NCI-H748 (cell line): ENCODE measurements around the gene TEKTIP1.
"Not testable (repeated sequence)": the region's sequence is repeated elsewhere in the genome, so short reads cannot be mapped to it uniquely, and the experiment has no call there.

ENCODE experiments used
- DNase-seq: peaks from one replicate; lab custom pipeline; 2025; ENCODE audit not compliant: unreplicated experiment; lab: John Stamatoyannopoulos, UW

TEKTIP1 gene

DNA sequence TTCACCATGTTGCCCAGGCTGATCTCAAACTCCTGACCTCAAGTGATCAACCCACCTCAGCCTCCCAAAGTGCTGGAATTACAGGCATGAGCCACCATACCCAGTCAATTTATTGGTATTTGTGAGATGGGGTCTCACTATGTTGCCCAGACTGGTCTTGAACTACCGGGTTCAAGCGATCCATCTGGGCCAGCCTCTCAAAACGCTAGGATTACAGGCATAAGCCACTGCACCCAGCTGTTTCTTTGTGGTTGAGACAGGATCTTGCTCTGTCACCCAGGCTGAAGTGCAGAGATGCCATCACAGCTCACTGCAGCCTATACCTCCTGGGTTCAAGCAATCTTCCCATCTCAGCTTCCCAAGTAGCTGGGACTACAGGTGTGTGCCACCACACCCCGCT, 42.8 kb downstream of the TEKTIP1 start:
- not testable (repeated sequence) for DNase-seq

DNA sequence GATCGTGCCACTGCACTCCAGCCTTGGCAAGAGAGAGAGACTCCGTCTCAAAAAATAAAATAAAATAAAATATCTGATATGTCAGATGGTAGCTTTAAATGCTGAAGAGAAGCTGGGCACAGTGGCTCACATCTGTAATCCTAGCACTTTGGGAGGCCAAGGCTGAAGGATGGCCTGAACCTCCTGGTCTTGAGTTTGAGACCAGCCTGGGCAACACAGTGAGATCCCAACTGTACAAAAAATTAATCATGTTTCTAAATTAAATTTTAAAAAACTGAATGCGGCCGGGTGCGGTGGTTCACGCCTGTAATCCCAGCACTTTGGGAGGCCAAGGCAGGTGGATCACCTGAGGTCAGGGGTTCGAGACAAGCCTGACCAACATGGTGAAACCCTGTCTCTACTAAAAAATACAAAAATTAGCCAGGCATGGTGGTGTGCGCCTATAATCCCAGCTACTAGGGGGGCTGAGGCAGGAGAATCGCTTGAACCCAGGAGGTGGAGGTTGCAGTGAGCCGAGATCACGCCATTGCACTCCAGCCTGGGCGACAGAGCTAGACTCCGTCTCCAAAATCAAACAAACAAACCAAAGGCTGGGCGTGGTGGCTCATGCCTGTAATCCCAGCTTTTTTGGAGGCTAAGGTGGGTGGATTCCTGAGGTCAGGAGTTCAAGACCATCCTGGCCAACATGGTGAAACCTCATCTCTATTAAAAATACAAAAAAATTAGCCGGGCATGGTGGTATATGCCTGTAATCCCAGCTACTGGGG, 45.2 kb downstream of the TEKTIP1 start:
- not testable (repeated sequence) for DNase-seq

DNA sequence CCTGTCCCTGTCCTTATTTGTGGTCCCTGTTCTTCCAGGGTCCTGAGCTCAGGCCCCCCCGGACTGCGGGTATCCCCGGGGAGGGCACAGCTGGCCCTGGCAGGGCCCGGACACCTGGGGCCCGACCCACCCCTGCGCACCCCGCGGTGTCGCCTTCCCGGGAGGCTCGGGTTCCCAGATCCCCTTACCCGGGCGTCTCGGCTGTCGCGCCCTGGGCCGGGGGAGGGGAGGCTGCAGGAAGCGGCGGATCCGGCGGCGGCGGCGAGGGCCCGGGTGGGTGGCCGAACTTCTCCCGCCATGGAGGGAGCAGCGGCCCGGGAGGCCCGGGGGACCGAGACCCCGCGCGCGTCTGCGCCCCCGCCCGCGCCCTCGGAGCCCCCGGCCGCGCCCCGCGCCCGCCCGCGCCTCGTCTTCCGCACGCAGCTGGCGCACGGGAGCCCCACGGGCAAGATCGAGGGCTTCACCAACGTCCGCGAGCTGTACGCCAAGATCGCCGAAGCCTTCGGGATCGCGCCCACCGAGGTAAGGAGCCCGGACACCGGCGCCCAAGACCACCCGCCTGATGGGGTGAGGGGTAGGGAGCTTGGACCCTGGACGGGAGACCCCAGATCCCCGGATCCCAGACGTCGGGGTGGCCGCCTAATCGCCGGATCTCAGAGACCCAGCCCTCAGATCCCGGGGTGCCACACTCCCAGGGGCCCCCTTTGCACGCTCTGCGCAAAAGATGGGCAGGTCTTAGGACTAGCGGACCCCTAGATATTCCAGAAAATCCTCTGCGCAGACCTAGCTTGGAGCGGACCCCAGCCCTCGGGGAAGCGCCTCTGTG, 46.5 kb downstream of the TEKTIP1 start, which contains the start of gene GIPC3:
TSS of gene GIPC3 (plus strand) at position 178 of the 826 bp plus-strand sequence. CDS start at position 298, 120 bp downstream.
- DNase-seq, result no peak

DNA sequence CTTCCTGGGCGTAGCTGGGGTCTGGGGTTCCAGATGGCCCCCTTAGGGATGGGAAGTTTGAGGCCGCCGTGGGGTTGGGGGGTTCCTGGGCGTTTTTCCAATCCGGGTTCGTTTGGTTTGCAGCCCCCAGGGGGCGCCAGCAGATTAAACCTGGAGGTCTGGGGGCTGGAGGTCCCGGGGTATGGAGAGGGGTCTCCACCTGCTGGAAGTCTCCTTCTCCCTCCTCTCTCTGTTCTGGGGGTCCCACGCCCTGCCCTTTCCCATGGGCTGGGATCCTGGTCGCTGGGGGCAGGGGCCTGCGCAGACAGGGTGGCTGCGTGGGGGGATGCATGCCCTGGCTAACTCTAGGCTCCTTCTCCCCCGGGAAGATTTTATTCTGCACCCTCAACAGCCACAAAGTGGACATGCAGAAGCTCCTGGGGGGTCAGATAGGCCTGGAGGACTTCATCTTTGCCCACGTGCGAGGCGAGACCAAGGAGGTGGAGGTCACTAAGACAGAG, 47.2 kb downstream of the TEKTIP1 start:
- DNase-seq, result peak; percentile 25

DNA sequence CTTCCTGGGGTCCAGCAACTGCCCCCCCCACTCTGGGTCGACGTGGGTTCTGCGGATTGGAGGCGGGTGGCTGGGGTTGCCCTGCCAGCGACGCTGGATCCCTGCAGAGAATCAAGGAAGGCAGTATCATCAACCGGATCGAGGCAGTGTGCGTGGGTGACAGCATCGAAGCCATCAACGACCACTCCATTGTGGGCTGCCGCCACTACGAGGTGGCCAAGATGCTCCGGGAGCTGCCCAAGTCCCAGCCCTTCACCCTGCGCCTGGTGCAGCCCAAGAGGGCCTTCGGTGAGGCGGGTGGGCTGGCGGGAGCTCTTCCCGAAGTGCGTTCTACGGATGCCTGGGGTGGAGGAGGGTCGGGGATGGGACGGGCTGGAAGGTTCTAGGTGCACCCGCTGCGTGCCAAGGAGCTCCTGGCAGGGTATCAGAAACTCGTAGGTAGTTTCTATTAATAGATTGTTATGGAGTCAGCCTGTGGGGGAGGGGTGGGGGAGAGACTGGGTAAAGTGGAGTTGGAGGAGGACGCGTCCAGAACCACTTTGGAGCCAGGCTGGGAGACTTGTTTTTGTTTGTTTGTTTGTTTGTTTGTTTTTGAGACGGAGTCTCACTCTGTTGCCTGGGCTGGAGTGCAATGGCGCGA, 47.9 kb downstream of the TEKTIP1 start:
- DNase-seq, result no peak

DNA sequence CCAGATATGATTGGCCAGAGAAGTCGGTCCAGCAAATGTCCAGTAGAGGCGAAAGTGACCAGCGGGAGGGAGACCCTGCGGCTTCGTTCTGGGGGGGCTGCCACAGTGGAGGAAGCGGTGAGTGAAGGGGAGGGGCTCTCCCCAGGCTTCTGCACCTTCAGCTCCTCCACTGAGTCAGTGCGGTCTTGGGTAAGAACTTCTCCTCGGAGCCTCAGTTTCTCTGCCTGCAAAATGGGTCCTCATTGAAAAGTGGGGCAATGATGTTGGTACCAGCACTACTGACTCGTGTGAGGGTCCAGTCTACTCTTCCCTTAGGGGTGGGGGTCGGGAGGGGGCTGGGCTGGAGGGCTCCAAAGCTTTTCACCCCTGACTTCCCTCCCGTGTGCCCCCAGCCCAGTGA, 50.5 kb downstream of the TEKTIP1 start:
- no peak for DNase-seq

DNA sequence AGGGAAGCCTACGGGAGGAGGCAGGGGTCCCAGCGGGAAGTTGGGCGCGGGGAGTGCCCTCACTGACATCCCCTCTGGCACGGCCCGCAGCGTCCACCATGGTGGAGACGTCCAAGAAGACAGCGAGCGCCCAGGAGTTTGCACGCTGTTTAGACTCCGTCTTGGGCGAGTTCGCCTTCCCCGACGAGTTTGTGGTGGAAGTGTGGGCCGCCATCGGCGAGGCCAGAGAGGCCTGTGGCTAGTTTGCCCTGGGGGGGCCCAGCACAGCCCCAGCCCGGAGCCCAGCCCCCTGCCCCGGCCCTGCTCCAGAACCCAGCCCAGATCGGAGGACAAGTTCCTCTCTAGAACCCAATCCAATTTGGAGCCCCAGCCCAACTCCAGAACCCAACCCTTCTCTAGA, 51.0 kb downstream of the TEKTIP1 start:
- no peak for DNase-seq

DNA sequence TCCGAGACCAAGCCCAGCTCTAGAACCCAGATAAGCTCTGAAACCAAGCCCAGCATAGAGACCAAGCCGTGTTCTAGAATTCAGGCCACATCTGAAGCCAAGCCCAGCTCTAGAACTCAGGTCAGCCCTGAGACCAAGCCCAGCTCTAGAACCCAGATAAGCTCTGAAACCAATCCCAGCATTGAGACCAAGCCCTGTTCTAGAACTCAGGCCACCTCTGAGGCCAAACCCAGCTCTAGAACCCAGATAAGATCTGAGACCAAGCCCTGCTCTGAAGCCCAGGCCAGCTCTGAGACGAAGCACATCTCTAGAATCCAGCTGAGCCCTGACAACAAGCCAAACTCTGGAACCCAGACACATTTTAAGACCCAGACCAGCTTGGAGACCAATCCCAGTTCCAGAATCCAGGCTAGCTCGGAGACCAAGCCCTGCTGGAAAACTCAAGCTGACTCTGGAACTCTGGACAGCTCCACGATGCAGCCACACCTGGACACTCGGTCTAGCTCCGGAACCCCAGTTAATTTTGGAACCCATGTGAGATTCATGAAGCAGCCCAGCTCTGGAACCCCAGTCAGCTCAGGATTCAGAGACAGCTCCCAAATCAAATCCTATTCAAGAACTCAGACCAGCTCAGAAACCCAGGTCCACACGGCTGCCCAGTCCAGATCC, 52.2 kb downstream of the TEKTIP1 start:
- DNase-seq, result no peak

DNA sequence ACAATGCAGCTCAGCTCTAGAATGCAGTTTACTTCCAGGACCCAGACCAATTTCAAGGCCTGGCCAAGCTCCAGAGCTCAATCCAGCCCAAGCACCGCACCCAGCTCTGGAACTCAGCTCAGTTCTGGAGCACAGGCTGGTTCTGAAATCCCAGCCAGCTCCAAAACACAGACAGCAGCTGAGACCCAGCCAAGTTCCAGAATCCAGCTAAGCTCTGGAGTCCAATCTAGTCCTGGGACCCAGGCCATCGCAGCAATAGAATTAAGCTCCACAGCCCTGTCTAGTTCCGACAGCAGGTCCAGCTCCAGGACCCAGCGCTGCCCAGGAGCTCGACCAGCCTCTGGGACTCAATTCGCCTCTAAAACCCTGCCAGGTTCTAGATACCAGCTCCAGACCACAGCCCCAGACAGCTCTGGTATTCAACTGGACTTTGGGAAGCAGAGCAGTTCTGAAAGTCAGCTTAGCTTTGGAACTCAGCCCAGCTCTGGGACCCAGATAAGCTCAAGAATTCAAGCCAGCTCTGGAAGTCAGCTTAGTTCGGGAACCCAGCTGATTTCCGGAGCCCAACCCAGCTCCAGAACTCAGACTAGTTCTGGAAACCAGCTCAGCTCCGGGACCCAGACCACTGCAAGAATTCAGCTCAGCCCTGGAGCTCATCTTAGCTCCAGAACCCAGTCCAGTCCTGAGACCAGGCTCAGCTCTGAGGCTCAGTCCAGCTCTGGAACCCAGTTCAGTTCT, 53.1 kb downstream of the TEKTIP1 start:
- DNase-seq, result no peak

DNA sequence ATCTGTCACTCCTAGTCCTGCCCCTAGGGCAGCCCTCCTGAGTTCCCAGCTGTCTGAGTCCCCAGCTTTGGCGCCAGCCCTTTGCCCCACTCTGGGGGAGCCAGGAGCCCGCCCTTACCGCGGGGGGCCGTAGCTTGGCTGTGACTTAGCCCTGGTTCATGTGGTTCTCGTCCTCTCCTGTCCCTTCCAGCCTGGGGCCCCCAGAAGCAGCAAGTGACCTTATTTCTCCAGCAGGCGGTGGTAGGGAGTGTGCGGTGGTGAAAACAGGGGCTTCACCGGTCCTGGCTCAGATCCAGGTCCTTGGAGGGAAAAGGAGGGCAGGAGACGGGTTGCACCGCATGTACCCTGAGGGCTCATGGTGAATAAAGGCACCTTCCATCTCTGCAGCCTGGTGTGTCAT, 54.2 kb downstream of the TEKTIP1 start:
- DNase-seq, result no peak
